Nephron (organoid): ENCODE data around the gene PHACTR1.
"Not testable (repeated sequence)": the region's sequence is repeated elsewhere in the genome, so short reads cannot be mapped to it uniquely, and the experiment has no call there.

Experiments
- H3K27ac Mint-ChIP-seq, 3 experiments: 2 replicates each; pipeline ENCODE4 v1.8.0; 2020; ENCODE audit warnings: mixed read lengths in 3 of 3, mild to moderate bottlenecking in 2 of 3, moderate library complexity in 1 of 3
- H3K27me3 Mint-ChIP-seq: 2 replicates; pipeline ENCODE4 v1.8.0; 2021; ENCODE audit warnings: low read depth, mild to moderate bottlenecking, moderate library complexity, mixed read lengths
- H3K36me3 Mint-ChIP-seq: 2 replicates; pipeline ENCODE4 v1.8.0; 2020; ENCODE audit warnings: low read depth, mixed read lengths
- H3K4me1 Mint-ChIP-seq: 2 replicates; pipeline ENCODE4 v1.8.0; 2020; ENCODE audit warnings: mixed read lengths
- H3K4me3 Mint-ChIP-seq, 3 experiments: 2 replicates each; pipeline ENCODE4 v1.8.0; 2020; ENCODE audit warnings: mild to moderate bottlenecking in 3 of 3, mixed read lengths in 3 of 3, moderate library complexity in 2 of 3
- H3K9me3 Mint-ChIP-seq: 2 replicates; pipeline ENCODE4 v1.8.0; 2020; ENCODE audit warnings: mixed read lengths
- CTCF ChIP-seq, 3 experiments: fragments of 200-600 bp; sonication (generic); IDR thresholded peaks; one replicate each; pipeline ENCODE4 v1.5.0; 2021; ENCODE audit warnings: antibody characterized with exemption in 3 of 3; ENCODE audit not compliant: unreplicated experiment in 3 of 3

Gene PHACTR1

GRCh38 chr6:13120483-13121482, 404.2 kb downstream of the PHACTR1 start:
- peak in 1 of 3 experiments; percentile 30 for TF ChIP-seq CTCF (IDR thresholded peaks at IDR 0.05; ENCODE audit: unreplicated experiment in 3 of 3)
- Mint-ChIP-seq H3K36me3 (no peaks in the 10 kb centered on the region), H3K4me3 (no peak overlapping the region), H3K9me3 (no peaks in the 10 kb centered on the region), H3K27me3 (peaks cover 7% of the 10 kb centered on the region), H3K4me1 (peaks cover 28% of the 10 kb centered on the region), H3K27ac (peak overlapping the region; percentile 2 to 42 (median 35))

DNA sequence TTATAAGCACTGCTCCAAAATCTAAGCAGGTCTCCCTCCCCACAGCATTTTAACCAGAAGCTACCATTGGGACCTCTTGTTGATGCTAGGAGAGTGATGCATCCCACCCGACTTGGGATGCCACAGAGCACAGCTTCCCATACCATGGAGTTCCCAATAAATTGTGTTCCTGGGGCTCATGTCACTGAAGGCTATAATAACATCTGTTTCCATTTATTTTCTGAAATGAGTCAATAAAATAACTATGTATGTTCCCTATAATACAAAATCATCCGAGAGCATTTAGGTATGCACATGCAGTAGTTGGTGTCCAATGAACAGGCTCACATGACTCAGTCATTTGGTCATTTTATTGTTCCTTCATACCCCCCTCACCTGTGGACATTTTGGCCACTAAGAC, 407.6 kb downstream of the PHACTR1 start:
- Mint-ChIP-seq H3K36me3 (no peaks in the 10 kb centered on the region), H3K4me1 (peaks cover 17% of the 10 kb centered on the region), H3K27me3 (peaks cover 4% of the 10 kb centered on the region), H3K4me3 (no peak overlapping the region), H3K9me3 (no peaks in the 10 kb centered on the region), H3K27ac (no peak overlapping the region)
- no peak for TF ChIP-seq CTCF (IDR thresholded peaks at IDR 0.05; ENCODE audit: unreplicated experiment in 3 of 3)

- no peaks in the 10 kb centered on the region for H3K36me3 Mint-ChIP-seq
- H3K27me3 Mint-ChIP-seq, result no peaks in the 10 kb centered on the region
- H3K27ac Mint-ChIP-seq, result no peak overlapping the region
- no peak overlapping the region for H3K4me3 Mint-ChIP-seq
- no peaks in the 10 kb centered on the region for H3K9me3 Mint-ChIP-seq
- TF ChIP-seq CTCF (IDR thresholded peaks at IDR 0.05; ENCODE audit: unreplicated experiment in 3 of 3), result no peak
- H3K4me1 Mint-ChIP-seq, result peaks cover 2% of the 10 kb centered on the region
Observed at GRCh38 chr6:13125841-13126240, 409.3 kb downstream of the PHACTR1 start.

DNA sequence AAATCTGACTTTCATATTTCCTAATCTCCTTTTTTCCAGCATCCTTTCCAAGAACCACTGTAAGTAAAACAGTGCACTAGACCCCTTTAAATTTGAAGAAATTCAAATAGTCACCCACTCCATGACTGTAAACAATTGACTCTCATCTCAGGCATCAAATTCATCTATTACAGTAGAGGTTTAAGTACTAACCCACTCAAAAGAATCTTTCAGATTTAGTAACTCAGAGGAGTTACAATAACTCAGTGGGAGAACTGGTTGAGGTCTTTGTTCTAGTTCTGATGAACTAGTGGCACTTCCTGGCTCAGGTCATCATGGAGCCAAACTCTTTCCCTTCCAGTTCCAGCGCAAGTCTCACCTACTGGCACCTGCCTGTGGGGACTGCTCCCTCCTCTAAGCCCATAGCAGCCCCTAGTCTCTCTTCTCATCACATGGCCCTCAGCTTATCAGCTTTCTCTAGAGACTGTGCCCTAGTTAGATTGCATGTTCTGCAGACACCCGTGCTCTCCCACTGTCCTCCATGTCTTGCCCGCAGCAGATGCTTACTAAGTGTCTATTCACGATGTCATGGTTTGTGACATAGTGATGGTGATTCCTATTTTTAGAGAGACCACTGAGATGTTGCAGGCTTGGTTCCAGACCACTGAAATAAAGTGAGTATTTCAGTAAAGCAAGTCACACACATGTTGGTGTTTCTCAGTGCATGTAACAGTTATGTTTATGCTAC, 415.5 kb downstream of the PHACTR1 start:
- H3K27ac Mint-ChIP-seq, result no peak overlapping the region
- peaks cover 5% of the 10 kb centered on the region for H3K4me1 Mint-ChIP-seq
- H3K27me3 Mint-ChIP-seq, result peaks cover 5% of the 10 kb centered on the region
- H3K9me3 Mint-ChIP-seq, result peaks cover 3% of the 10 kb centered on the region
- H3K4me3 Mint-ChIP-seq, result no peak overlapping the region
- no peaks in the 10 kb centered on the region for H3K36me3 Mint-ChIP-seq
- no peak for TF ChIP-seq CTCF (IDR thresholded peaks at IDR 0.05; ENCODE audit: unreplicated experiment in 3 of 3)

DNA sequence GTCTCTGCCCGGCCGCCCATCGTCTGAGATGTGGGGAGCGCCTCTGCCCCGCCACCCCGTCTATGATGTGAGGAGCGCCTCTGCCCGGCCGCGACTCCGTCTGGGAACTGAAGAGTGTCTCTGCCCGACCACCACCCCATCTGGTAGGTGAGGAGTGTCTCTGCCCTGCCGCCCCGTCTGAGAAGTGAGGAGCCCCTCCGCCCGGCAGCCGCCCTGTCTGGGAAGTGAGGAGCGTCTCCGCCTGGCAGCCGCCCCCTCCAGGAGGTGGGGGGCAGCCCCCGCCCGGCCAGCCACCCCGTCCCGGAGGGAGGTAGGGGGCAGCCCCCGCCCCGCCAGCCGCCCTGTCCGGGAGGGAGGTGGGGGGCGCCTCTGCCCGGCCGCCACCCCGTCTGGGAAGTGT, 417.3 kb downstream of the PHACTR1 start:
- not testable (repeated sequence) for H3K27me3 Mint-ChIP-seq, H3K36me3 Mint-ChIP-seq, H3K9me3 Mint-ChIP-seq, H3K4me1 Mint-ChIP-seq, H3K4me3 Mint-ChIP-seq, H3K27ac Mint-ChIP-seq

GRCh38 chr6:13135152-13135551, 418.6 kb downstream of the PHACTR1 start:
- Mint-ChIP-seq H3K4me3 (no peak overlapping the region), H3K27me3 (peaks cover 5% of the 10 kb centered on the region), H3K9me3 (peaks cover 3% of the 10 kb centered on the region), H3K36me3 (no peaks in the 10 kb centered on the region), H3K4me1 (peaks cover 8% of the 10 kb centered on the region), H3K27ac (peak overlapping the region in 1 of 3 experiments; percentile 38)
- no peak for TF ChIP-seq CTCF (IDR thresholded peaks at IDR 0.05; ENCODE audit: unreplicated experiment in 3 of 3)
